ENCODE results near the gene GRIK4.

- TF ChIP-seq CTCF (IDR thresholded peaks at IDR 0.05; ENCODE audit: poor library complexity, severe bottlenecking) (no peak), MXI1 (conservative IDR thresholded peaks at IDR 0.05; ENCODE audit: poor library complexity, severe bottlenecking) (no peak), EZH2 (IDR thresholded peaks at IDR 0.05; ENCODE audit: borderline replicate concordance, insufficient read depth, low read length, poor library complexity, severe bottlenecking) (no peak), EP300 (conservative IDR thresholded peaks at IDR 0.05; ENCODE audit: poor library complexity, severe bottlenecking) (no peak), SMC3 (conservative IDR thresholded peaks at IDR 0.05; ENCODE audit: poor library complexity) (no peak), POLR2AphosphoS5 (IDR thresholded peaks at IDR 0.05) (no peak), RAD21 (conservative IDR thresholded peaks at IDR 0.05) (no peak)
Measured at GRCh38 chr11:121008551-121008950, 497.0 kb downstream of the GRIK4 start.

Data from neural cell (in vitro differentiated cells).